22Rv1 (cell line): ENCODE measurements around the gene MORC3.

Experiments used
- ZFX ChIP-seq: fragments of 450-650 bp; IDR thresholded peaks from 2 replicates; pipeline ENCODE4 v1.6.1; 2017; ENCODE audit warnings: antibody characterized with exemption, borderline replicate concordance
- TF ChIP-seq, protein P1 (sequence below): fragments of 450-650 bp; IDR thresholded peaks from 2 replicates; pipeline ENCODE4 v1.5.1; 2017; ENCODE audit warnings: mild to moderate bottlenecking

DNA sequence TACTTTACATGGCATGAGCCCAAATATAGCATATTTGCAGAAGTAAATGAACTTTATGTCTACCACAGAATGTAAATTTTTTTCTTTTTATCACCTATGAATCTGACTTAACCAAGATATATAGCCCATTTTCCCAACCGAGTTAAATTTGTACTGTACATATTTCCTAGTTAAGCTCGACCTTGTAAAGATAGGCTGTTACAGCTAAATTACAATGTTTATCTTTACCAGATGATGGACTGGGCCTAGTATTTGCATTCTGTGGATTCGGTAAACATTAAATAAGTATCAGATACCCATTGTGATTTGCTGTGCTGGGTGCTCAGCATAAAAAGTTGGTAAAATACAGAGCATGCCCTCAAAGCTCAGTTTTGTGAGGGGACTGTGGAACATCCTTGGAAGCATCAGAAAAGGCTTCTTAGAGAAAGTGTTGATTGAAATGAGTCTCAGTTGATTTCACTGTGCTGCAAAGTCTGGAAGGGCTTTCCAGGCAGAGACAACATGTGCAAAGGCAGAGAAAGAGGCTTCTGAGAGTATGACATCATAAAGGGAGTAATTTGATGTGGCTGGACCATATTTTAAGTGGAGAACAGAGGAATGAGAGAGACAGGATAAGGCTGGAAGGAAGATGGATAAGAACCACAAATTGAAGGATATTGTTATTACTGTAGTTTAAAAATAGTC is 27.4 kb downstream of the MORC3 start:
- TF ChIP-seq, protein P1, sequence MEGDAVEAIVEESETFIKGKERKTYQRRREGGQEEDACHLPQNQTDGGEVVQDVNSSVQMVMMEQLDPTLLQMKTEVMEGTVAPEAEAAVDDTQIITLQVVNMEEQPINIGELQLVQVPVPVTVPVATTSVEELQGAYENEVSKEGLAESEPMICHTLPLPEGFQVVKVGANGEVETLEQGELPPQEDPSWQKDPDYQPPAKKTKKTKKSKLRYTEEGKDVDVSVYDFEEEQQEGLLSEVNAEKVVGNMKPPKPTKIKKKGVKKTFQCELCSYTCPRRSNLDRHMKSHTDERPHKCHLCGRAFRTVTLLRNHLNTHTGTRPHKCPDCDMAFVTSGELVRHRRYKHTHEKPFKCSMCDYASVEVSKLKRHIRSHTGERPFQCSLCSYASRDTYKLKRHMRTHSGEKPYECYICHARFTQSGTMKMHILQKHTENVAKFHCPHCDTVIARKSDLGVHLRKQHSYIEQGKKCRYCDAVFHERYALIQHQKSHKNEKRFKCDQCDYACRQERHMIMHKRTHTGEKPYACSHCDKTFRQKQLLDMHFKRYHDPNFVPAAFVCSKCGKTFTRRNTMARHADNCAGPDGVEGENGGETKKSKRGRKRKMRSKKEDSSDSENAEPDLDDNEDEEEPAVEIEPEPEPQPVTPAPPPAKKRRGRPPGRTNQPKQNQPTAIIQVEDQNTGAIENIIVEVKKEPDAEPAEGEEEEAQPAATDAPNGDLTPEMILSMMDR, result no peak
- no peak for TF ChIP-seq ZFX
